Neural progenitor cell (in vitro differentiated cells): Measurements from ENCODE around the gene RCC2. TPM values are rescaled to one million over a fixed set of nuclear protein-coding genes. Genes with fewer than 3 reads are reported as not detected.

Experiments used
- DNase-seq: peaks from one replicate; pipeline ENCODE4 v3.0.0-alpha.2; 2016; ENCODE audit warnings: low spot score
- H2AFZ ChIP-seq: fragments of 200-600 bp; sonication (generic); replicated peaks from 2 replicates; pipeline ENCODE4 v1.6.1; 2016; ENCODE audit warnings: antibody characterized with exemption
- H3F3A ChIP-seq: fragments of 200-600 bp; sonication (generic); 2 replicates; pipeline ENCODE4 v1.6.1; 2016; ENCODE audit warnings: antibody characterized with exemption, low read depth
- H3K27ac ChIP-seq: fragments of 200-600 bp; sonication (generic); 2 replicates; pipeline ENCODE4 v1.5.1; 2016; ENCODE audit warnings: mild to moderate bottlenecking
- H3K27me3 ChIP-seq: fragments of 200-600 bp; sonication (generic); 2 replicates; pipeline ENCODE4 v1.6.1; 2016; ENCODE audit warnings: mild to moderate bottlenecking, moderate library complexity
- H3K36me3 ChIP-seq: fragments of 200-600 bp; sonication (generic); 2 replicates; pipeline ENCODE4 v1.5.1; 2016
- H3K4me1 ChIP-seq: fragments of 200-600 bp; sonication (generic); 2 replicates; pipeline ENCODE4 v1.6.1; 2016; ENCODE audit warnings: mixed run types
- H3K4me2 ChIP-seq: fragments of 200-600 bp; sonication (generic); 2 replicates; pipeline ENCODE4 v1.6.1; 2016
- H3K4me3 ChIP-seq: fragments of 200-600 bp; sonication (generic); 2 replicates; pipeline ENCODE4 v1.5.1; 2016
- H3K79me2 ChIP-seq: fragments of 200-600 bp; sonication (generic); 2 replicates; pipeline ENCODE4 v1.6.1; 2016; ENCODE audit warnings: low read depth
- H3K9ac ChIP-seq: fragments of 200-600 bp; sonication (generic); 2 replicates; pipeline ENCODE4 v1.6.1; 2016
- H3K9me3 ChIP-seq: fragments of 200-600 bp; sonication (generic); 2 replicates; pipeline ENCODE4 v1.5.1; 2016; ENCODE audit warnings: low read depth
- H4K20me1 ChIP-seq: fragments of 200-600 bp; sonication (generic); 2 replicates; pipeline ENCODE4 v1.6.1; 2016; ENCODE audit warnings: low read depth
- H3K27ac Mint-ChIP-seq: 3 replicates; pipeline ENCODE4 v1.8.0; 2021; ENCODE audit warnings: mixed read lengths
- H3K27me3 Mint-ChIP-seq: 2 replicates; pipeline ENCODE4 v1.8.0; 2022; ENCODE audit warnings: low read depth, mild to moderate bottlenecking, inconsistent platforms, moderate library complexity, mixed read lengths; ENCODE audit not compliant: insufficient read depth
- H3K36me3 Mint-ChIP-seq: 3 replicates; pipeline ENCODE4 v1.8.0; 2021; ENCODE audit warnings: mixed read lengths
- H3K4me1 Mint-ChIP-seq: 3 replicates; pipeline ENCODE4 v1.8.0; 2021; ENCODE audit warnings: mixed read lengths
- H3K4me3 Mint-ChIP-seq: 3 replicates; pipeline ENCODE4 v1.8.0; 2021; ENCODE audit warnings: mild to moderate bottlenecking, moderate library complexity, mixed read lengths
- H3K9me3 Mint-ChIP-seq: 3 replicates; pipeline ENCODE4 v1.8.0; 2020; ENCODE audit warnings: mixed read lengths
- EZH2 ChIP-seq: fragments of 200-600 bp; sonication (generic); IDR thresholded peaks from 2 replicates; pipeline ENCODE4 v1.6.1; 2017; ENCODE audit warnings: antibody characterized with exemption, mild to moderate bottlenecking, moderate library complexity
- EZH2phosphoT487 ChIP-seq: fragments of 200-600 bp; sonication (generic); IDR thresholded peaks from 2 replicates; pipeline ENCODE4 v1.6.1; 2017; ENCODE audit warnings: antibody characterized with exemption
- total RNA-seq: library from RNA; depleted of rRNA; stranded (reverse); fragments of >200 nt; gene quantifications from 2 replicates; pipeline ENCODE4 v1.2.3, GENCODE V29; 2015; ENCODE audit warnings: low replicate concordance
- TF ChIP-seq, protein P1 (sequence below): fragments of 200-600 bp; sonication (generic); IDR thresholded peaks from 2 replicates; pipeline ENCODE4 v1.5.1; 2017; ENCODE audit warnings: antibody characterized with exemption, mild to moderate bottlenecking

RCC2 gene
- total RNA-seq, 1 donor from 2014 or later: 126 TPM

GRCh38 chr1:17425806-17426600 is 13.5 kb downstream of the RCC2 start:
- no peaks in the 10 kb centered on the region for H3K4me1 Mint-ChIP-seq
- no peaks in the 10 kb centered on the region for H3K36me3 ChIP-seq
- H3K4me1 ChIP-seq: no peaks in the 10 kb centered on the region
- H2AFZ ChIP-seq: no peak overlapping the region
- no peaks in the 10 kb centered on the region for H3K9me3 ChIP-seq
- H3K27ac ChIP-seq: no peak overlapping the region
- no peak overlapping the region for H3K9ac ChIP-seq
- H4K20me1 ChIP-seq: peaks cover 96% of the 10 kb centered on the region
- no peak for TF ChIP-seq EZH2phosphoT487
- TF ChIP-seq, protein P1, sequence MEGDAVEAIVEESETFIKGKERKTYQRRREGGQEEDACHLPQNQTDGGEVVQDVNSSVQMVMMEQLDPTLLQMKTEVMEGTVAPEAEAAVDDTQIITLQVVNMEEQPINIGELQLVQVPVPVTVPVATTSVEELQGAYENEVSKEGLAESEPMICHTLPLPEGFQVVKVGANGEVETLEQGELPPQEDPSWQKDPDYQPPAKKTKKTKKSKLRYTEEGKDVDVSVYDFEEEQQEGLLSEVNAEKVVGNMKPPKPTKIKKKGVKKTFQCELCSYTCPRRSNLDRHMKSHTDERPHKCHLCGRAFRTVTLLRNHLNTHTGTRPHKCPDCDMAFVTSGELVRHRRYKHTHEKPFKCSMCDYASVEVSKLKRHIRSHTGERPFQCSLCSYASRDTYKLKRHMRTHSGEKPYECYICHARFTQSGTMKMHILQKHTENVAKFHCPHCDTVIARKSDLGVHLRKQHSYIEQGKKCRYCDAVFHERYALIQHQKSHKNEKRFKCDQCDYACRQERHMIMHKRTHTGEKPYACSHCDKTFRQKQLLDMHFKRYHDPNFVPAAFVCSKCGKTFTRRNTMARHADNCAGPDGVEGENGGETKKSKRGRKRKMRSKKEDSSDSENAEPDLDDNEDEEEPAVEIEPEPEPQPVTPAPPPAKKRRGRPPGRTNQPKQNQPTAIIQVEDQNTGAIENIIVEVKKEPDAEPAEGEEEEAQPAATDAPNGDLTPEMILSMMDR: no peak
- TF ChIP-seq EZH2: no peak
- no peak overlapping the region for H3K4me2 ChIP-seq
- peaks cover 8% of the 10 kb centered on the region for H3K27me3 Mint-ChIP-seq
- H3K36me3 Mint-ChIP-seq: peaks cover 45% of the 10 kb centered on the region
- DNase-seq: no peak
- H3K4me3 ChIP-seq: no peak overlapping the region
- H3K79me2 ChIP-seq: peaks cover 72% of the 10 kb centered on the region
- H3K27me3 ChIP-seq: no peaks in the 10 kb centered on the region
- peaks cover 20% of the 10 kb centered on the region for H3F3A ChIP-seq
- H3K27ac Mint-ChIP-seq: no peak overlapping the region
- no peaks in the 10 kb centered on the region for H3K9me3 Mint-ChIP-seq
- H3K4me3 Mint-ChIP-seq: no peak overlapping the region

DNA sequence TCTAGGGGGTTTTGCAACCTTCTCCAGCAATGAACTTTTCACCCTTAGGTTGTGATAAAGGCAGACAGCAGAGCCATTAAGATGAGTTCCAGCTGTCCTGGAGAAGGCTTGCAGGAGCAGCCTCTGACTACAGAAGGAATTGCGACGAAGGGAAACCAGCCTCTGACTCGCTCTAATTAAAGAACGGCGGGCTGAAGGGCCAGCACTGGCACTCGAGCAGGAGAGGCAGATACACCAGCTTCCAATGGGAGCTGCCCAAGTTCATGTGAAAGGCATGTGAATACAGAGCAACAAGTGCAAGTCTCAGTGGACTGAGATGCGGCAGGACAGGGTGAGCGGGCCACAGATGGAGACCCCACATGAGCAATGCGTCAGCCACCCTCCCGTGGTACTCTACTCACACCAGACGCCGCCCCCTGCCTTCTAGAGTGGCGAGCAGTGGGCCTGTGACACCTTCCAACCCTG is 15.7 kb downstream of the RCC2 start:
- TF ChIP-seq EZH2phosphoT487 (no peak), EZH2 (no peak)
- TF ChIP-seq, protein P1: no peak
- Histone ChIP-seq H3K27me3 (no peaks in the 10 kb centered on the region), H3K4me3 (no peak overlapping the region), H3K36me3 (peaks cover 6% of the 10 kb centered on the region), H2AFZ (no peak overlapping the region), H3K79me2 (peaks cover 65% of the 10 kb centered on the region), H4K20me1 (peaks cover 95% of the 10 kb centered on the region), H3K4me1 (no peaks in the 10 kb centered on the region), H3F3A (peaks cover 32% of the 10 kb centered on the region), H3K9me3 (no peaks in the 10 kb centered on the region), H3K9ac (no peak overlapping the region), H3K27ac (no peak overlapping the region), H3K4me2 (no peak overlapping the region)
- Mint-ChIP-seq H3K4me3 (no peak overlapping the region), H3K4me1 (peaks cover 5% of the 10 kb centered on the region), H3K27me3 (peaks cover 8% of the 10 kb centered on the region), H3K36me3 (peaks cover 51% of the 10 kb centered on the region), H3K9me3 (no peaks in the 10 kb centered on the region), H3K27ac (no peak overlapping the region)
- no peak for DNase-seq

DNA sequence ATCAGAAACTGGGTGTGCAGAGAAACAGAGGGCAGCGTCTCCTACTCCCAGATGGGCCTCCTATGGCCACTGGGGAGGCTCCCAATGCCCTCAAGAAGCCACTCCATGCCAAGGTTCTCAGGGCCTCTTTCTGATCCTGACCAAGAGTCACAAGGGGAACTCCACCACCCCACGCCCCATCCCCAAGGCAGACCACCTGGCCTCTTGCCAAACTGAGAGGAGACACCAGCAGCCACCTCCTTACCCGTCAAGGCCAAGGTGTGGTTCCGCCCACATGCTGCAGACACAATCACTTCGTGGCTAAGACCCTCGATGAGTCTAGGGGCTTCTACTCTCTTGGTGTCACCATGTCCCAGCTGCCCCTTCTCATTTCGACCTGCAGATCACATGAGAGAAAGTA is 17.0 kb downstream of the RCC2 start:
- Histone ChIP-seq H3K79me2 (peaks cover 64% of the 10 kb centered on the region), H3K36me3 (peaks cover 14% of the 10 kb centered on the region), H4K20me1 (peaks cover 93% of the 10 kb centered on the region), H3K4me3 (no peak overlapping the region), H3K4me2 (no peak overlapping the region), H3K9ac (no peak overlapping the region), H3F3A (peaks cover 32% of the 10 kb centered on the region), H3K4me1 (no peaks in the 10 kb centered on the region), H3K27me3 (no peaks in the 10 kb centered on the region), H3K9me3 (no peaks in the 10 kb centered on the region), H2AFZ (no peak overlapping the region), H3K27ac (no peak overlapping the region)
- H3K27me3 Mint-ChIP-seq: peaks cover 6% of the 10 kb centered on the region
- no peak for DNase-seq
- no peak overlapping the region for H3K27ac Mint-ChIP-seq
- H3K36me3 Mint-ChIP-seq: peaks cover 51% of the 10 kb centered on the region
- no peak for TF ChIP-seq EZH2phosphoT487
- TF ChIP-seq, protein P1: no peak
- no peak for TF ChIP-seq EZH2
- no peak overlapping the region for H3K4me3 Mint-ChIP-seq
- no peaks in the 10 kb centered on the region for H3K9me3 Mint-ChIP-seq
- H3K4me1 Mint-ChIP-seq: peaks cover 5% of the 10 kb centered on the region
